Fibroblast of mammary gland (primary cell): ENCODE data around the gene PCP4L1.
"Not testable (repeated sequence)": the region's sequence is repeated elsewhere in the genome, so short reads cannot be mapped to it uniquely, and the experiment has no call there.

Experiments
- DNase-seq: peaks from one replicate; pipeline ENCODE4 v3.0.0-alpha.2; 2010; ENCODE audit warnings: low read depth
- H3K4me3 ChIP-seq: 2 replicates; pipeline ENCODE4 v1.5.1; 2011; ENCODE audit warnings: low read depth, mild to moderate bottlenecking, low read length, moderate library complexity; ENCODE audit not compliant: control insufficient read depth
- TF ChIP-seq, protein P1 (sequence below): conservative IDR thresholded peaks from 2 replicates; pipeline ENCODE4 v1.5.1; 2011; ENCODE audit warnings: low read depth, low read length, inconsistent platforms; ENCODE audit not compliant: control insufficient read depth, insufficient read depth

PCP4L1 gene

GRCh38 chr1:161244888-161245287 is 13.7 kb upstream of the PCP4L1 start:
- no peak for DNase-seq
- TF ChIP-seq, protein P1, sequence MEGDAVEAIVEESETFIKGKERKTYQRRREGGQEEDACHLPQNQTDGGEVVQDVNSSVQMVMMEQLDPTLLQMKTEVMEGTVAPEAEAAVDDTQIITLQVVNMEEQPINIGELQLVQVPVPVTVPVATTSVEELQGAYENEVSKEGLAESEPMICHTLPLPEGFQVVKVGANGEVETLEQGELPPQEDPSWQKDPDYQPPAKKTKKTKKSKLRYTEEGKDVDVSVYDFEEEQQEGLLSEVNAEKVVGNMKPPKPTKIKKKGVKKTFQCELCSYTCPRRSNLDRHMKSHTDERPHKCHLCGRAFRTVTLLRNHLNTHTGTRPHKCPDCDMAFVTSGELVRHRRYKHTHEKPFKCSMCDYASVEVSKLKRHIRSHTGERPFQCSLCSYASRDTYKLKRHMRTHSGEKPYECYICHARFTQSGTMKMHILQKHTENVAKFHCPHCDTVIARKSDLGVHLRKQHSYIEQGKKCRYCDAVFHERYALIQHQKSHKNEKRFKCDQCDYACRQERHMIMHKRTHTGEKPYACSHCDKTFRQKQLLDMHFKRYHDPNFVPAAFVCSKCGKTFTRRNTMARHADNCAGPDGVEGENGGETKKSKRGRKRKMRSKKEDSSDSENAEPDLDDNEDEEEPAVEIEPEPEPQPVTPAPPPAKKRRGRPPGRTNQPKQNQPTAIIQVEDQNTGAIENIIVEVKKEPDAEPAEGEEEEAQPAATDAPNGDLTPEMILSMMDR: no peak

GRCh38 chr1:161250100-161250499 is 8.4 kb upstream of the PCP4L1 start:
- not testable (repeated sequence) for DNase-seq, H3K4me3 ChIP-seq

More at GRCh38 chr1:161244888-161245287, 13.7 kb upstream of the PCP4L1 start:
- H3K4me3 ChIP-seq: no peak overlapping the region

GRCh38 chr1:161250829-161251228 is 7.7 kb upstream of the PCP4L1 start:
- DNase-seq: no peak
- TF ChIP-seq, protein P1: no peak
- H3K4me3 ChIP-seq: no peak overlapping the region

DNA sequence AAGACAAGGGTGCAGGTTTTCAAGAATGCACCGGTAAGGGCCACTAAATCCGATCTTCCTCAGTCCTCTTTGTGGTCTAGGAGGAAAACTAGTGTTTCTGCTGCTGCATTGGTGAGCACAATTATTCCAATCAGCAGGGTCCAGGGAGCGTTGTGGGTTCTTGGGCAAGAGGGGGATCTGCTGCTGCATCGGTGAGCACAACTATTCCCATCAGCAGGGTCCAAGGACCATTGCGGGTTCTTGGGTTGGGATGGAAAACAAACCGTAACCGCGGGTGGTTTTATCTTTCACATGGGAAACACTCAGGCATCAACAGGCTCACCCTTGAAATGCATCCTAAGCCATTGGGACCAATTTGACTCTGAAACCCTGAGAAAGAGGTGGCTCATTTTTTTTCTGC is 7.0 kb upstream of the PCP4L1 start:
- no peak for DNase-seq
- no peak overlapping the region for H3K4me3 ChIP-seq
- TF ChIP-seq, protein P1: no peak

GRCh38 chr1:161255302-161255701 is 3.2 kb upstream of the PCP4L1 start:
- not testable (repeated sequence) for H3K4me3 ChIP-seq, DNase-seq

- not testable (repeated sequence) for DNase-seq, H3K4me3 ChIP-seq
Observed at GRCh38 chr1:161255955-161256520, 2.5 kb upstream of the PCP4L1 start.

DNA sequence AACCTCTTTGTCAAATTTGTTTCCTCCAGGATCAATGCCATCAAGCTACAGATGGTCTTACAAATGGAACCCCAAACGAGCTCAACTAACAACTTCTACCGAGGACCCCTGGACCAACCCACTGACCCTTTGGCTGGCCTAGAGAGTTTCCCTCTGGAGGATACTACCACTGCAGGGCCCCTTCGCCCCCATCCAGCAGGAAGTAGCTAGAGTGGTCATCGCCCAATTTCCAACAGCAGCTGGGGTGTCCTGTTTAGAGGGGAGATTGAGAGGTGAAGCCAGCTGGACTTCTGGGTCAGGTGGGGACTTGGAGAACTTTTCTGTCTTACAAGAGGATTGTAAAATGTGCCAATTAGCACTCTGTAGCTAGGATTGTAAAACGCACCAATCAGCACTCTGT is 1.4 kb upstream of the PCP4L1 start:
- H3K4me3 ChIP-seq, DNase-seq: not testable (repeated sequence)

GRCh38 chr1:161259345-161259702 is 779 bp downstream of the PCP4L1 start:
- H3K4me3 ChIP-seq: no peak overlapping the region
- DNase-seq: no peak
- TF ChIP-seq, protein P1: no peak

DNA sequence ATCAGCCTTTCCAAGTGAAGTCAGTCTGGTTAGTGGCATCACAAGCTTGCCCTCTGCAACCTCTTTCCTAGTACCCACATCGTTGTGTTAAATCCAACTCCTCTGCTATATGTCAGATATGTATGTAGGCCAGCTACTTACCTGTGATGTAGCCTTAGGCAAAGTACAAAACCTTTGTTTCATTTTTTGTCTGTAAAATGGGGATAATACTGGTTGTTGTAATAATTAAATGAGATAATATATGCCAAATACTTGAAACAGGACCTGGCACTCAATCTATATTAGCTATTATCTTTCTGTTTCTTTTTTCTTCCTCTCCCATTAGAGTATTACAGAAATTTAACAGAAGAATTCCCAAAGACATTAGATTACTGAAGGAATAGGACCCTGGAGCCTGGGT is 1.2 kb downstream of the PCP4L1 start:
- H3K4me3 ChIP-seq: no peak overlapping the region
- TF ChIP-seq, protein P1: no peak
- no peak for DNase-seq
